ENCODE results near the gene ADAT1.

ADAT1 gene

DNA sequence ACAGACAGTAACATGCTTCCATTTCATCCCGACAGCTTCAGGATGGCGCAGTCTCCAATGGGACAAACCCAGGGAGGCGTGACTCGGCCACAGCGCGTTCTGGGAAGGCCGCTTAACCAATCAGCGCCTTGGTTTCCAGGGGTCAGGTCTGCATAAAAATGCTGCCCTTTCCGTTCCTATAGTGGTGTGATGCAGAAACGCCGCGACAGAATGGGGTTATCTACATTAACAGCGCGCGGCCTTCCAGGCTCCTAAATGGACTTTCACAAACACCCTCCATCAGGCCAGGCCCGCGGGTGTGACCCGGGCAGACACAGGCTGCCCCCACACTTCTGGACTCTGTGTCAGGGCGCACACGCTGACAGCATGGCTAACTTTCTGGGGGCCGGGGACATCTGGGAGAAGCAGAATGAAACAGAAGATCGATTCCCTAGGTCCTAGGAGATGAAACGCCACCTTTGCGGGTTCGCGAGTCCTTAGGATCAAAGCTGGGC lies 67.8 kb downstream of the ADAT1 start:
- Histone ChIP-seq H3K36me3 (ENCODE audit: insufficient read depth, low read length) (no peaks in the 10 kb centered on the region), H3K9ac (ENCODE audit: low read length) (peak overlapping the region; percentile 11), H3K4me3 (ENCODE audit: low read depth in 1 of 2, low read length in 2 of 2) (peak overlapping the region; percentile 81), H3K27ac (ENCODE audit: low read depth, low read length) (peak overlapping the region; percentile 90), H3K4me1 (ENCODE audit: insufficient read depth, low read length) (peaks cover 9% of the 10 kb centered on the region), H3K27me3 (ENCODE audit: control insufficient read depth in 1 of 2, insufficient read depth in 2 of 2, low read length in 2 of 2) (no peaks in the 10 kb centered on the region), H3K9me3 (ENCODE audit: low read length) (no peaks in the 10 kb centered on the region)

DNA sequence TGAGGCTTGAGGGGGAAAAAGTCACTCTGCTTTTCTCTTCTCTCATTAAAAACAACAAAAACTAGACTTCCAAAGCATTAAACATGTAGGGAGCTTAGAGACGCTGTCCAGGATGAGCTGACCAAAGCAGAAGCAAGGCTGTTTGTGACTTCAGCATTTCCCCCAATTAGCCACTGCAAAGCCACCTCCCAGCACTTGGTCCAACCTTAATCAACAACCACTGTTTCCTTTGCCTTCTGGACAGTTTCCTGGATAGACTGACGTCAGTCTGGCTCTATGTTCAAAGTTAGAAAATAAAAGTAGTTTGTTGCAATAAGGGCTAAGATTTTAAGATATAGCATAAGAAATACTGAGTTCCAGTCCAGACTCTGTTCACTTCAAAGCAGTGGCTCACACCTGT lies 70.1 kb downstream of the ADAT1 start:
- no peak overlapping the region for H3K27ac ChIP-seq (ENCODE audit: low read depth, low read length)
- H3K4me1 ChIP-seq (ENCODE audit: insufficient read depth, low read length): peaks cover 9% of the 10 kb centered on the region
- no peaks in the 10 kb centered on the region for H3K9me3 ChIP-seq (ENCODE audit: low read length)
- H3K27me3 ChIP-seq (ENCODE audit: control insufficient read depth in 1 of 2, insufficient read depth in 2 of 2, low read length in 2 of 2): no peaks in the 10 kb centered on the region
- H3K36me3 ChIP-seq (ENCODE audit: insufficient read depth, low read length): no peaks in the 10 kb centered on the region
- H3K9ac ChIP-seq (ENCODE audit: low read length): no peak overlapping the region
- H3K4me3 ChIP-seq (ENCODE audit: low read depth in 1 of 2, low read length in 2 of 2): no peak overlapping the region

DNA sequence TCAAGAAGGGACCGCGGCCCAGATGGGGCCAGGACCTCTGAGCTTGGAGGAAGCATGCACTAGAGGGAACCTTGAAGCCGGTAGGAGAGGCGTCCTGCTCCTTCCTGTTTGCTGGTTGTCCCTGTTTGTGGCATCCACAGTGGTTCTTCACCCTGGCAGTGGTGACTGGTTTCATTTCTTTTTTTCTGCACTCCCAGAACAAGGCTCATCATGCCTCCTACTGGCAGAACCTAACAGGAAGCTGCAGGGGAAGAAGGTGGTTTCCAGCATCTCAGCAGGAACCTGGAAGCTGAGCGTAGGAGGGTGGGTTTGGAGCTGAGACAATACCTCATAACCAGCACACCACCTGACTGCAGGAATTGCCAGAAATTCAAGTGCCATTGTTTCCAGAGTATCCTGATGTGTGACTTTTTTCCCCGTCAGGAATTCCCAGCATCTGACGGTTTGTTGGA lies 72.8 kb downstream of the ADAT1 start:
- no peaks in the 10 kb centered on the region for H3K27me3 ChIP-seq (ENCODE audit: control insufficient read depth in 1 of 2, insufficient read depth in 2 of 2, low read length in 2 of 2)
- no peak overlapping the region for H3K4me3 ChIP-seq (ENCODE audit: low read depth in 1 of 2, low read length in 2 of 2)
- H3K9ac ChIP-seq (ENCODE audit: low read length): no peak overlapping the region
- H3K9me3 ChIP-seq (ENCODE audit: low read length): no peaks in the 10 kb centered on the region
- no peak overlapping the region for H3K27ac ChIP-seq (ENCODE audit: low read depth, low read length)
- peaks cover 6% of the 10 kb centered on the region for H3K4me1 ChIP-seq (ENCODE audit: insufficient read depth, low read length)
- H3K36me3 ChIP-seq (ENCODE audit: insufficient read depth, low read length): no peaks in the 10 kb centered on the region
